ENCODE results near the gene RMDN2.
"Not testable (repeated sequence)": the region's sequence is repeated elsewhere in the genome, so short reads cannot be mapped to it uniquely, and the experiment has no call there.

RMDN2 gene

GRCh38 chr2:37930392-37930791 lies 5.3 kb downstream of the RMDN2 start:
- not testable (repeated sequence) for DNase-seq (ENCODE audit: low read depth in 1 of 2, low spot score in 1 of 2)

GRCh38 chr2:37932873-37933272 lies 7.8 kb downstream of the RMDN2 start:
- not testable (repeated sequence) for DNase-seq (ENCODE audit: low read depth in 1 of 2, low spot score in 1 of 2)

GRCh38 chr2:37934591-37935513 lies 9.8 kb downstream of the RMDN2 start:
- no peak for DNase-seq (ENCODE audit: low read depth in 1 of 2, low spot score in 1 of 2)

- not testable (repeated sequence) for DNase-seq (ENCODE audit: low read depth in 1 of 2, low spot score in 1 of 2)
These were observed 12.5 kb downstream of the RMDN2 start for GRCh38 chr2:37937568-37937967.

DNA sequence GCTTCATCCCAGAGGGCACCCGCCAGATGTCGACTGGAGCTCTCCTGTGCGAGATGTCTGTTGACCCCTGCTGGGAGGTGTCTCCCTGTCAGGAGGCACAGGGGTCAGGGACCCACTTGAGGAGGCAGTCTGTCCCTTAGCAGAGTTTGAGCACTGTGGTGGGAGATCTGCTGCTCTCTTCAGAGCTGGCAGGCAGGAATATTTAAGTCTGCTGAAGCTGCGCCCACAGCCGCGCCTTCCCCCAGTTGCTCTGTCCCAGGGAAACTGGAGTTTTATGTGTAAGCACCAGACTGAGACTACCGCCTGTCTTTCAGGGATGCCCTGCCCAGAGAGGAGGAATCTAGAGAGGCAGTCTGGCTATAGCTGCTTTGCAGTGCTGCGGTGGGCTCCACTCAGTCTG lies 16.2 kb downstream of the RMDN2 start:
- DNase-seq (ENCODE audit: low read depth in 1 of 2, low spot score in 1 of 2): not testable (repeated sequence)

DNA sequence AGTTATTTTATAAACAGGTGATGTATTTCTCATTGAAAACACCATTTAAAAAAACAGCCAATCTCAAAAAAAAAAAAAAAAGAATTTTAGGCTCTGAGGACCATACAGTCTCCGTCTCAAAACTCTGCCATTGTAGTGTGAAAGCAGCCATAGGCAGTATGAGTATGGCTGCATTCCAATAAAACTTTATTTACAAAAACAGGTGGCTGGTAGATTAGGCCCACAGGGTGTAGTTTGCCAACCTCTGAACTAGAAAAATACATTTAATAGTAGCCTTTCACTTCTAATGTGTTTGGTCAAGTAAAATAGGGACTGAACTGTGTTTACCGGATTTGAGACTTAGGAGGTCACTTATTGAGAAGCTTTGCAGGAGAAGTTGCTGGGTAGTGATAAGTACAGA lies 19.2 kb downstream of the RMDN2 start:
- DNase-seq (ENCODE audit: low read depth in 1 of 2, low spot score in 1 of 2): no peak

GRCh38 chr2:37947306-37947705 lies 22.2 kb downstream of the RMDN2 start:
- DNase-seq (ENCODE audit: low read depth in 1 of 2, low spot score in 1 of 2): no peak

- not testable (repeated sequence) for DNase-seq (ENCODE audit: low read depth in 1 of 2, low spot score in 1 of 2)
These were observed 37.1 kb downstream of the RMDN2 start for GRCh38 chr2:37962018-37962739.

DNA sequence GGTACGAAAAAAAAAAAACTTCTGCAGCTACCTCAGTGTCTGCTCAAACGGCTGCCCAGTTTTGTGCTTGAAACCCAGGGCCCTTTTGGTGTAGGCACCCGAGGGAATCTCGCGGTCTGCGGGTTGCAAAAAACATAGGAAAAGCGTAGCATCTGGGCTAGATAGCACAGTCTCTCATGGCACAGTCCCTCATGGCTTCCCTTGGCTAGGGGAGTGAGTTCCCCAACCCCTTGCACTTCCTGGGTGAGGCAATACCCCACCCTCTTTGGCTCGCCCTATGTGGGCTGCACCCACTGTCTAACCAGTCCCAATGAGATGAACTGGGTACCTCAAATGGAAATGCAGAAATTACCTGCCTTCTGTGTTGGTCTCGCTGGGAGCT lies 37.6 kb downstream of the RMDN2 start:
- DNase-seq (ENCODE audit: low read depth in 1 of 2, low spot score in 1 of 2): not testable (repeated sequence)

- not testable (repeated sequence) for DNase-seq (ENCODE audit: low read depth in 1 of 2, low spot score in 1 of 2)
These were observed 38.8 kb downstream of the RMDN2 start for GRCh38 chr2:37963901-37964300.

GRCh38 chr2:37966326-37966725 lies 41.2 kb downstream of the RMDN2 start:
- no peak for DNase-seq (ENCODE audit: low read depth in 1 of 2, low spot score in 1 of 2)

- no peak for DNase-seq (ENCODE audit: low read depth in 1 of 2, low spot score in 1 of 2)
These were observed 44.6 kb downstream of the RMDN2 start for GRCh38 chr2:37969731-37970130.

DNA sequence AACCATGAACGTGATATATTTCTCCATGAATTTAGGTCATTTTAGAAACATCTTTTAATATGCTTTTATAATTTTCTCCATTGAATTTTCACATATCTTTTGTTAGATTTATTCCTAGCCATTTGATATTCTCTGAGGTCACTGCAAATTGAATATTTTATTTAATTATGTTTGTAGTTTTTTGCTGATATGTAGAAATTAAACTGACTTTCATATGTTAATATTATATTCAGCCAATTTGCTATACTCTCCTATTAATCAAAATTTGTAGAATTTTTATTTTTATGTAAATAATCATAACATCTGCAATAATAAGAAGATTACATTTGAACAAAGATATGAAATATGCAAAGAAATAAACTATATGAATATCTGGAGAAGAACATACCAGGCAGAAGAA lies 46.9 kb downstream of the RMDN2 start:
- no peak for DNase-seq (ENCODE audit: low read depth in 1 of 2, low spot score in 1 of 2)

GRCh38 chr2:37973615-37974353 lies 48.7 kb downstream of the RMDN2 start:
- no peak for DNase-seq (ENCODE audit: low read depth in 1 of 2, low spot score in 1 of 2)

GRCh38 chr2:37975808-37976207 lies 50.7 kb downstream of the RMDN2 start:
- DNase-seq (ENCODE audit: low read depth in 1 of 2, low spot score in 1 of 2): no peak

GRCh38 chr2:37976411-37976810 lies 51.3 kb downstream of the RMDN2 start:
- DNase-seq (ENCODE audit: low read depth in 1 of 2, low spot score in 1 of 2): no peak

DNA sequence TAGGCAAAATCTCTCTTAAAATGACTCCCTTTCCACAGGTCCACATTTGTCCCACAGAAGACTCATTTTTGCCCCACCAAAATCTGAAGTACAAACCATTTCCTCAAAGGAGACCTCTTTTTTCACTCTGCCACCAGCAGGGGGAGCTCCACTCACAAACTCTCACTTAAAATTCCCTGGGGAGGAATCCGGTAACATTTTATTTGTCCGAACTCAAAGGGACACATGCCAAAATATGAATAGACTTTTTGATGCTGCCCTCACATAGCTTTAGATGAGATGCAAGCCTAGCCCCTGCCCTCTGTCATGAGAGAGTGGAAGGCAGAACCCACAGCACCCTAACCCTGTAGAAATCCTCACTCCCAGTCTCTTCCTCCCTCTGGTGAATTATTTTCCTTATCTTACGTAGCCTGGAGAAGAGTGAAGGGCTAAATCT lies 57.1 kb downstream of the RMDN2 start:
- peak; percentile 24 to 35 for DNase-seq (ENCODE audit: low read depth in 1 of 2, low spot score in 1 of 2)

GRCh38 chr2:37982847-37983246 lies 57.8 kb downstream of the RMDN2 start:
- DNase-seq (ENCODE audit: low read depth in 1 of 2, low spot score in 1 of 2): no peak

DNA sequence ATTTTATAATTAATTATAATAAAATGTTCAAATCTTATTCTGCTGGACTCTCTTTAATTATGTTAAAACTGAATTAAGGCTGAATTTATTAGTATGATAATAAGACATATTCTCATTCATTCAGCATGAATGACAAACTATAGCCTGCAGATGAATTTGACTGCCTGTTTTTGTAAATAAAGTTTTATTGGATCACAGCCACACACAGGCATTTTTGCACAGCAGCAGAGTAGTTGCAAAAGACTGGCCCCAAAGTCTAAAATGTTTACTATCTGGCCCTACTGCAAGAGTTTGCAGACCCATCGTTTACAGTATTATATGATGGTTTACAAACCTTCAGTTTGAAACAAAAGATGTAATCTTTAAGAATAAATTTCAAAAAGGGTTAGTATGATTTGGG lies 58.6 kb downstream of the RMDN2 start:
- DNase-seq (ENCODE audit: low read depth in 1 of 2, low spot score in 1 of 2): no peak

DNA sequence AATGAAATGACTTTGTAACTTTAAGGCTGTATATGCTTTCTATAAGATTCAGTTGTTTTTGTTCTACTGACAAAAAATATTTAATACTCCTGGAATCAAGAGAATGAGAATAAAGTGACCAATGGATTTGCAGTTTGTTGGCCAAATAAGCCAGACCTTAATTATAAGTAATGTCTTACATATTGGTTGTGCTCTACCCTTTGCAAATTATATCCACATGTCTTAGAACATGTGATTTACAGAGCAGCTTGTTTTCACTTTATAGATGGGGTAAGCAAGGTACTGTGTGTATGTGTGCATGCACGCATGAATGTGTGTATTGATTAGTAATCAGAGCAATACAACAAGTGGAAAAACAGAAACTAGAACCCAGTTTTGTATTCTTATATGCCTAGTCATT lies 59.1 kb downstream of the RMDN2 start:
- no peak for DNase-seq (ENCODE audit: low read depth in 1 of 2, low spot score in 1 of 2)

DNA sequence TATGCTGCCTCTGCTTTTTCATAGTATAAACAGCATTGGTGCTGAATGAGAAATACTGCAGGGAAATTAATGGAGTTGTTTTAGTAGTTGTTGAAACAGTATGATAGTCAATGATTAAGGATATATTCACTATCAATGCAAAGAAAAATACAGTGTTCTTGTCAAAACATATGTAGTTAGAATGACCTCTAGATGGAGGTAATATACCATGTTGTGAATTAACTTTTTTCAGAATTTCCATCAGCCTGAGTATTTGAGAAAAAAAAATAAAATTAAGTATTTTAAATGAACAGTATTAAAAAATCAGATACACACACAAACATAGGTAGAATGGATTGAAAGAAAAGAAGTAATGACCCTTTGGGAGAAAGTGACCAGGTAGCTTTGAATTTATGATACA lies 59.5 kb downstream of the RMDN2 start:
- no peak for DNase-seq (ENCODE audit: low read depth in 1 of 2, low spot score in 1 of 2)

- DNase-seq (ENCODE audit: low read depth in 1 of 2, low spot score in 1 of 2): no peak
These were observed 60.2 kb downstream of the RMDN2 start for GRCh38 chr2:37985333-37985732.

Data from activated T-helper 1 cell treated with anti-CD3 and anti-CD28 coated beads, Interleukin-2, amount 50 U/mL, for 16 hours (primary cell).